Measurements from ENCODE around the gene DUSP15. TPM values are rescaled to one million over a fixed set of nuclear protein-coding genes. Genes with fewer than 3 reads are reported as not detected.

Gene DUSP15
- total and polyA plus RNA-seq, 7 experiments from 2014 or later, result not detected

DNA sequence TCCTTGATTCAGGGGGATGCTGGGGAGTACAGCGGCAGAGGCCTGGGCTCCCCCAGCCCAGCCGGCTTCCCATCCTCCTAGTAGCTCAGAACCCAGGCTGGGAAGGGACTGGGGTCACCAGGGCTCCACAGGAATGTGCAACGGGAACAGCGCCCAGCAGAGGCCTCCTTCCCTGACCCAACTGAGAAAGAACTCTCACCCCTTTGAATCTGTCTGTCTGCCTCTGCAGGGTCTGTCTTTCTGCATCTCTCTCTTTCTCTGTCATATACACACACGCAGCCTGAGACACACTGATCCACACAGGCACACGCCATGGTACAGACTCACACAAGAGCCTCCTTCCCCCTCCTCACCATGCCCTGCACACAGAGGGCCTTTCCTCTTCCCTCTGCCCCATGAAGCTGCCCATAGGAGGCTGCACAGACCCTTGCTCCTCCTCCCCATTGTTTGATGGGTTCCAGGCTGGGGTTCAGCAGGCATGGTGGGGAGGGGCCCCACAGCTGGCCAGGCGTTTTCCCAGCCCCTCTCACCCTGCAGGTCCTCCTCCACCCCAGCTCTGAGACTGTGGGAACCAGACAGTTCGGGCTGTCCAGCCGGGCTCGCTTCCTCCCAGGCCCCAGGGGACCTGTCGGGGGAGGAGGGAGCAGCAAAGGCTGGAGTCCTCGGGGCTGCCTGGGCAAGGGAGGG, 27.7 kb downstream of the DUSP15 start:
- no peak for DNase-seq
- Histone ChIP-seq H3K4me3 (ENCODE audit: low read length) (no peak overlapping the region), H3K27me3 (ENCODE audit: control insufficient read depth in 2 of 2, insufficient read depth in 2 of 2, low read length in 2 of 2) (no peaks in the 10 kb centered on the region), H3K9me3 (ENCODE audit: control insufficient read depth in 2 of 3, low read length in 3 of 3) (no peaks in the 10 kb centered on the region), H3K27ac (ENCODE audit: low read depth, low read length) (no peak overlapping the region), H3K4me1 (ENCODE audit: control insufficient read depth in 2 of 2, insufficient read depth in 2 of 2, low read length in 2 of 2) (no peaks in the 10 kb centered on the region), H3K36me3 (ENCODE audit: control insufficient read depth in 2 of 3, insufficient read depth in 3 of 3, low read length in 3 of 3) (no peaks in the 10 kb centered on the region)
- no peak for ATAC-seq
- intact Hi-C loops (cut with micrococcal nuclease), result no loop called here
- Mint-ChIP-seq H3K4me3 (no peak overlapping the region), H3K4me1 (no peaks in the 10 kb centered on the region), H3K27me3 (peaks cover 0 to under 1% (median 0%) of the 10 kb centered on the region in 5 donors), H3K36me3 (no peaks in the 10 kb centered on the region), H3K27ac (no peak overlapping the region), H3K9me3 (no peaks in the 10 kb centered on the region)
- ChIA-PET CTCF (no interaction called here), POLR2A (no interaction called here)

DNA sequence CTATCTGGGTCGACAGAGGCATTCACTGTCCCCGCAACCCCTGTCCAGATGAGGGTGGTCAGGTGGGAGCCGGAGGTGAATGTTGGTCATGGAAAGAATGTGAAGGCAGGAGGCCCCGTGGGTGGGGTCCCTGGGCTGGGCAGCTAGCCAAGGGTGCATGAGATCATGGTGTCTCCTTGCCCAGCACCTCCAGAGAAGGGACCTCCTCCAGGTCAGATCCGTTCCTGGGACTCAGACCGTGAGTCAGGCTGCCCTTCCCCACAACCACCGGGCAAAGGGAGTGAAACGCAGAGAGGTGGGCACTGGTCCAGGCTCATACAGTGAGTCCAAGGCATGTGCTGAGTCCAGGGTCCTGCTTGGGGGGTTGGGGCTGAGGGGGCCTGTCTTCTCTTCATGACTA, 28.4 kb downstream of the DUSP15 start:
- intact Hi-C loops (cut with micrococcal nuclease), result no loop called here

DNA sequence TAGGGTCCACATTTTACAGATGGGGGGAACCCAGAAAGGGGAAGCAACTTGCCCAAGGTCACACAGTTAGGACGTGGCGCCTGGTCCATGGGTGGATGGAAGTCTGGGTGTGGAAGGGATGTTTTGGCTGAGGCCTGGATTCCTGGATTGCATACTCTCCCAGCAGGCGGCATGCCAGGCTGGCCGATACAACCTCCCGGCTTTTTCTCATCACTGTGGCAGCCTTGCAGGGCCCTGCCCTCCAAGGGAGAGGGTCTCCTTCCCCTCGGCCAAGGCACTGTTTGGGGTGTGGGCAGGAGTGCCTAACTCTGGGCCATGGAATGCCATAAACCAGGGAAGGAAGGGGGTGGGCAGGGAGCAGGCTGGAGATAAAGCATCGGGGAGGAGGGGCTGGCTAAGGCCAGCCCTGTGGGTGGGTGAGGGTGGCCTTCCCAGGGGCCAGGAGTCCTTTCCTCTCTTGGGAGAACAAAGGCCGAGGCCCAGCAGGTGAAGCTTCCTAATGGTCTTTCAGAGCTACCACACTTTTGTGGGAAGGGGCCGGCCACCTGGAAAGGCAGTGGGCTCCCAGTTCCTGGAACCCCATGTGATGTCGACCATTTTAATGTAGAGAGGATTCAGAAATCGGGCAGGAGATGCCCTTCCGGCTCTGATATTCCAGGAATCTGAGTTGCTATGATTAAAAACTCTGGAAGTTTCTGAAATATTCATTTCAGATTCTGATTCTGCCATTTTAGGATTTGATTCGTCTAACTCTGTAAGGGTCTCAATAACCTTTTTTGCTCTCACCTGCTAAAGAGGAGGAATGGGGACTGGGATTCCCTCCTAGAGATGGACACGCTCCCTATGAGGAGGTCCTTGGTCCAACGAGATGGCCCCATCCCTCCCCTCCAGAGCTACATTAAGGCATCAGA, 29.2 kb downstream of the DUSP15 start:
- no peaks in the 10 kb centered on the region for H3K36me3 Mint-ChIP-seq
- no peaks in the 10 kb centered on the region for H3K9me3 ChIP-seq (ENCODE audit: control insufficient read depth in 2 of 3, low read length in 3 of 3)
- intact Hi-C loops (cut with micrococcal nuclease), result no loop called here
- DNase-seq (no peak), ATAC-seq (no peak)
- no peak overlapping the region for H3K4me3 Mint-ChIP-seq
- no peak overlapping the region for H3K27ac Mint-ChIP-seq
- no peak overlapping the region for H3K4me3 ChIP-seq (ENCODE audit: low read length)
- POLR2A ChIA-PET, result no interaction called here
- CTCF ChIA-PET, result no interaction called here
- H3K27me3 ChIP-seq (ENCODE audit: control insufficient read depth in 2 of 2, insufficient read depth in 2 of 2, low read length in 2 of 2), result no peaks in the 10 kb centered on the region
- peaks cover 0 to 6% (median 0%) of the 10 kb centered on the region in 7 donors for H3K4me1 Mint-ChIP-seq
- no peaks in the 10 kb centered on the region for H3K4me1 ChIP-seq (ENCODE audit: control insufficient read depth in 2 of 2, insufficient read depth in 2 of 2, low read length in 2 of 2)
- H3K9me3 Mint-ChIP-seq, result no peaks in the 10 kb centered on the region
- no peaks in the 10 kb centered on the region for H3K27me3 Mint-ChIP-seq
- no peak overlapping the region for H3K27ac ChIP-seq (ENCODE audit: low read depth, low read length)
- H3K36me3 ChIP-seq (ENCODE audit: control insufficient read depth in 2 of 3, insufficient read depth in 3 of 3, low read length in 3 of 3), result no peaks in the 10 kb centered on the region

More for the DNA sequence above, 28.4 kb downstream of the DUSP15 start:
- Mint-ChIP-seq H3K27me3 (no peaks in the 10 kb centered on the region), H3K4me1 (peaks cover 0 to 2% (median 0%) of the 10 kb centered on the region in 7 donors), H3K9me3 (no peaks in the 10 kb centered on the region), H3K4me3 (no peak overlapping the region), H3K27ac (no peak overlapping the region), H3K36me3 (no peaks in the 10 kb centered on the region)
- CTCF ChIA-PET, result no interaction called here
- ATAC-seq, result no peak
- no peaks in the 10 kb centered on the region for H3K9me3 ChIP-seq (ENCODE audit: control insufficient read depth in 2 of 3, low read length in 3 of 3)
- H3K36me3 ChIP-seq (ENCODE audit: control insufficient read depth in 2 of 3, insufficient read depth in 3 of 3, low read length in 3 of 3), result no peaks in the 10 kb centered on the region
- DNase-seq, result no peak
- H3K27me3 ChIP-seq (ENCODE audit: control insufficient read depth in 2 of 2, insufficient read depth in 2 of 2, low read length in 2 of 2), result no peaks in the 10 kb centered on the region
- H3K27ac ChIP-seq (ENCODE audit: low read depth, low read length), result no peak overlapping the region
- POLR2A ChIA-PET, result no interaction called here
- H3K4me3 ChIP-seq (ENCODE audit: low read length), result no peak overlapping the region
- no peaks in the 10 kb centered on the region for H3K4me1 ChIP-seq (ENCODE audit: control insufficient read depth in 2 of 2, insufficient read depth in 2 of 2, low read length in 2 of 2)

DNA sequence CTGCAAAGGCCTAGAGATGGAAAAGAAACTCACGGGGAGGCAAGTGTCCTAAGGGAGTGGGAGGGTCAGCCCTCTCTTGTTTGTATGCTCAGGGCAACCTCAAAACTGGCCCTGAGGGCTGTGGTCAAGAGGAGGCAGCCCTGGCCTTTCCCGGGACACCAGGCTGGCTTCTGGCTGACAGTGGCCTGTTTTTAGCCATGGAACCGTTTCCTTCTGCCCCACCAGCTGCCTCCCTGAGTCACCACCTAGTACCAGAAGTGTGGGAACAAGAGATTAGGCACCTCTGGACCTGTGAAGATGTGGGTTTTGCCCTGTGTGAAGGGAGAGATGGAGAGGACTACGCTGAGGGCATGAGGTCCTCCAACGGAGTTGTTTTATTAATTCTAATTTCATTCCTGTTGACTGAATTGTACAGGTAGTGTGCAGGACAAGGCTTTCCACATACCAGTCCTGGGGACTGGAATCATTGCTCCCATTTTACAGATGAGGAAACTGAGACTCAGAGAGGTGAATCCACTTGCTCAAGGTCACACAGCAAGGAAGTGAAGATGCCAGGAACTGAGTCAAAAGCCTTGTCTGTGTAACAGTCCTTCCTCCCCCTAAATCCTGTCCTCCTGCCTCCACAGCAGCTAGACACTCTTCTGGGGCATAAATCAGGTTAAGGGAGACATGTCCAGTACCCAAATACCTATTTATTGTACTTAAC, 30.4 kb downstream of the DUSP15 start:
- H3K27ac ChIP-seq (ENCODE audit: low read depth, low read length), result no peak overlapping the region
- H3K4me1 Mint-ChIP-seq, result peaks cover 0 to 10% (median 0%) of the 10 kb centered on the region in 7 donors
- no peak for ATAC-seq
- H3K4me3 ChIP-seq (ENCODE audit: low read length), result no peak overlapping the region
- no peaks in the 10 kb centered on the region for H3K27me3 Mint-ChIP-seq
- no peak overlapping the region for H3K4me3 Mint-ChIP-seq
- ChIA-PET CTCF (no interaction called here), POLR2A (no interaction called here)
- H3K9me3 Mint-ChIP-seq, result no peaks in the 10 kb centered on the region
- H3K4me1 ChIP-seq (ENCODE audit: control insufficient read depth in 2 of 2, insufficient read depth in 2 of 2, low read length in 2 of 2), result no peaks in the 10 kb centered on the region
- H3K36me3 ChIP-seq (ENCODE audit: control insufficient read depth in 2 of 3, insufficient read depth in 3 of 3, low read length in 3 of 3), result no peaks in the 10 kb centered on the region
- H3K27ac Mint-ChIP-seq, result no peak overlapping the region
- no peaks in the 10 kb centered on the region for H3K36me3 Mint-ChIP-seq
- no peaks in the 10 kb centered on the region for H3K27me3 ChIP-seq (ENCODE audit: control insufficient read depth in 2 of 2, insufficient read depth in 2 of 2, low read length in 2 of 2)
- intact Hi-C loops (cut with micrococcal nuclease), result no loop called here
- no peaks in the 10 kb centered on the region for H3K9me3 ChIP-seq (ENCODE audit: control insufficient read depth in 2 of 3, low read length in 3 of 3)
- DNase-seq, result no peak

DNA sequence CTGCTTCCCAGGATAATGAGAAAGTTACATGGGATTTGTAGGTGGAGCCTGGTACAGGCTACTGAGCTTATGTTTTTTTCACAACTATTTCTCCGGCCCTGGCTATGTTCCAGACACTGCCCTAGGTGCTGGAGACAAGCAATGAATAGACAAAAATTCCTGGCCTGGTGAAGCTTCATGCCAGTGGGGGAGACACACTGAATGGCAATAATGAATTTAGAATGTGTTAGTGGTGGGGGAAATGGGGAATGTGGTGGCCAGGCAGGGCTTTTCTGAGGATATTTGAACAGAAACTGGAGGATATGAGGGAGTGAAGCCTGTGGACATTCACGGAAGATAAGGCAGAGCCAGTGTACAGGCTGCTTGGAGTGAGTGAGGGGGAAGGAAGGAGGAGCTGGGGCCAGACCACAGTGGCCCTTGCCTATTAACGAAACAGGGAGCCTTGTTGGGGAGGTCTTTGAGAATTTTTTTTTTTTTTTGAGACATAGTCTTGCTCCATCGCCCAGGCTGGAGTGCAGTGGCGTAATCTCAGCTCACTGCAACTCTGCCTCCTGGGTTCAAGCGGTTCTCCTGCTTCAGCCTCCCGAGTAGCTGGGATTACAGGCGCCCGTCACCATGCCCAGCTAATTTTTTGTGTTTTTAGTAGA, 31.6 kb downstream of the DUSP15 start:
- Histone ChIP-seq H3K27me3 (ENCODE audit: control insufficient read depth in 2 of 2, insufficient read depth in 2 of 2, low read length in 2 of 2) (no peaks in the 10 kb centered on the region), H3K4me3 (ENCODE audit: low read length) (no peak overlapping the region), H3K27ac (ENCODE audit: low read depth, low read length) (no peak overlapping the region), H3K9me3 (ENCODE audit: control insufficient read depth in 2 of 3, low read length in 3 of 3) (no peaks in the 10 kb centered on the region), H3K36me3 (ENCODE audit: control insufficient read depth in 2 of 3, insufficient read depth in 3 of 3, low read length in 3 of 3) (no peaks in the 10 kb centered on the region), H3K4me1 (ENCODE audit: control insufficient read depth in 2 of 2, insufficient read depth in 2 of 2, low read length in 2 of 2) (no peaks in the 10 kb centered on the region)
- H3K27me3 Mint-ChIP-seq, result no peaks in the 10 kb centered on the region
- no peaks in the 10 kb centered on the region for H3K36me3 Mint-ChIP-seq
- intact Hi-C loops (cut with micrococcal nuclease), result no loop called here
- ATAC-seq (no peak), DNase-seq (no peak)
- CTCF ChIA-PET, result interaction anchor here (0.6 to 2.1 kb wide), 2 partner anchors 8 to 93 kb away, joined by 3 to 8 read pairs; no protein-coding TSS in a partner anchor
- H3K4me1 Mint-ChIP-seq, result peaks cover 0 to 10% (median 0%) of the 10 kb centered on the region in 7 donors
- POLR2A ChIA-PET, result no interaction called here
- H3K27ac Mint-ChIP-seq, result no peak overlapping the region
- no peaks in the 10 kb centered on the region for H3K9me3 Mint-ChIP-seq
- H3K4me3 Mint-ChIP-seq, result no peak overlapping the region

DNA sequence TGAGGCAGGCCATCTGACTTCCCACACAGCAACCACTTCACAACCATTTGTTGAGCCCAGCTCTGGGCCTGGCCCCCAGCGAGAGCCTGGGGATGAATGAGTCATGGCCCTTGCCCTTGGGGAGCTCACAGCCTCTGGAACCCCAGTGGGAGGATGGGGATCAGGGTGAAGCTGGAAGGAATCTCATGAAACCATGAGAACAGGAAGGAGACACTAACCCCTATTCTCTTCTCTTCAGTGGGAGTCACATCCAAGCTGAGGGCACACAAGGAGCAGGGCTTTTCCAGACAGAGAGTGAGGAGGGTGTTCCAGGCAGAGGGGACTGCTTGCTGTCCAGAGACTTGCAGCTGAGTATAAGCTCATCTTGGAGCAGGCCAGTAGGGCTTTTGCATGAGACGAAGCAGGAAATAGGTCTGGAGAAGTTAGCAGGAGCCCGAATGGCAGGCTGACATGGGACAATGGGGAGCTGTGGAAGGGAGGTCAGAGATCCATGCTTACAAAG, 32.4 kb downstream of the DUSP15 start:
- Histone ChIP-seq H3K27ac (ENCODE audit: low read depth, low read length) (no peak overlapping the region), H3K27me3 (ENCODE audit: control insufficient read depth in 2 of 2, insufficient read depth in 2 of 2, low read length in 2 of 2) (no peaks in the 10 kb centered on the region), H3K36me3 (ENCODE audit: control insufficient read depth in 2 of 3, insufficient read depth in 3 of 3, low read length in 3 of 3) (no peaks in the 10 kb centered on the region), H3K9me3 (ENCODE audit: control insufficient read depth in 2 of 3, low read length in 3 of 3) (no peaks in the 10 kb centered on the region), H3K4me3 (ENCODE audit: low read length) (no peak overlapping the region), H3K4me1 (ENCODE audit: control insufficient read depth in 2 of 2, insufficient read depth in 2 of 2, low read length in 2 of 2) (no peaks in the 10 kb centered on the region)
- Mint-ChIP-seq H3K27me3 (peaks cover 0 to 4% (median 0%) of the 10 kb centered on the region in 5 donors), H3K4me3 (no peak overlapping the region), H3K36me3 (no peaks in the 10 kb centered on the region), H3K9me3 (no peaks in the 10 kb centered on the region), H3K27ac (no peak overlapping the region), H3K4me1 (peaks cover 0 to 10% (median 0%) of the 10 kb centered on the region in 7 donors)
- DNase-seq (no peak), ATAC-seq (no peak)
- intact Hi-C loops (cut with micrococcal nuclease), result no loop called here
- POLR2A ChIA-PET, result no interaction called here
- CTCF ChIA-PET, result interaction anchor here (0.6 to 2.1 kb wide), 2 partner anchors 9 to 94 kb away, joined by 3 to 8 read pairs; no protein-coding TSS in a partner anchor
